ENCODE results near the gene SLC25A42.

Gene SLC25A42

GRCh38 chr19:19052921-19053320, 10.9 kb upstream of the SLC25A42 start:
- Mint-ChIP-seq H3K4me3 (no peak overlapping the region), H3K36me3 (ENCODE audit: low read depth) (peaks cover 16% of the 10 kb centered on the region), H3K27ac (no peak overlapping the region), H3K4me1 (no peaks in the 10 kb centered on the region), H3K9me3 (no peaks in the 10 kb centered on the region), H3K27me3 (ENCODE audit: low read depth) (no peaks in the 10 kb centered on the region)
- TF ChIP-seq CTCF (IDR thresholded peaks at IDR 0.05; ENCODE audit: unreplicated experiment in 3 of 3) = no peak

- peaks cover 18% of the 10 kb centered on the region for H3K36me3 Mint-ChIP-seq (ENCODE audit: low read depth)
- H3K9me3 Mint-ChIP-seq = no peaks in the 10 kb centered on the region
- H3K4me1 Mint-ChIP-seq = no peaks in the 10 kb centered on the region
- no peak overlapping the region for H3K27ac Mint-ChIP-seq
- peak; percentile 69 to 77 (median 75) for TF ChIP-seq CTCF (IDR thresholded peaks at IDR 0.05; ENCODE audit: unreplicated experiment in 3 of 3)
- H3K4me3 Mint-ChIP-seq = no peak overlapping the region
- no peaks in the 10 kb centered on the region for H3K27me3 Mint-ChIP-seq (ENCODE audit: low read depth)
Observed at GRCh38 chr19:19053508-19054314, 10.1 kb upstream of the SLC25A42 start.

GRCh38 chr19:19054315-19054938, 9.4 kb upstream of the SLC25A42 start:
- no peak for TF ChIP-seq CTCF (IDR thresholded peaks at IDR 0.05; ENCODE audit: unreplicated experiment in 3 of 3)
- Mint-ChIP-seq H3K36me3 (ENCODE audit: low read depth) (peaks cover 18% of the 10 kb centered on the region), H3K4me3 (no peak overlapping the region), H3K9me3 (no peaks in the 10 kb centered on the region), H3K4me1 (no peaks in the 10 kb centered on the region), H3K27me3 (ENCODE audit: low read depth) (no peaks in the 10 kb centered on the region), H3K27ac (no peak overlapping the region)

- Mint-ChIP-seq H3K9me3 (no peaks in the 10 kb centered on the region), H3K27ac (no peak overlapping the region), H3K4me1 (no peaks in the 10 kb centered on the region), H3K36me3 (ENCODE audit: low read depth) (peaks cover 21% of the 10 kb centered on the region), H3K27me3 (ENCODE audit: low read depth) (no peaks in the 10 kb centered on the region), H3K4me3 (no peak overlapping the region)
- no peak for TF ChIP-seq CTCF (IDR thresholded peaks at IDR 0.05; ENCODE audit: unreplicated experiment in 3 of 3)
Observed at GRCh38 chr19:19054939-19055440, 8.8 kb upstream of the SLC25A42 start.

- Mint-ChIP-seq H3K9me3 (no peaks in the 10 kb centered on the region), H3K27me3 (ENCODE audit: low read depth) (no peaks in the 10 kb centered on the region), H3K4me3 (no peak overlapping the region), H3K4me1 (no peaks in the 10 kb centered on the region), H3K27ac (no peak overlapping the region), H3K36me3 (ENCODE audit: low read depth) (peaks cover 16% of the 10 kb centered on the region)
- no peak for TF ChIP-seq CTCF (IDR thresholded peaks at IDR 0.05; ENCODE audit: unreplicated experiment in 3 of 3)
Observed at GRCh38 chr19:19055701-19056100, 8.1 kb upstream of the SLC25A42 start.

All from nephron (organoid).